Cardiac muscle cell (in vitro differentiated cells and primary cell): ENCODE results near the gene TTC23. TPM values are rescaled to one million over a fixed set of nuclear protein-coding genes. Genes with fewer than 3 reads are reported as not detected.

ENCODE experiments used
- DNase-seq, 2 donors: peaks; one replicate each; pipeline versions ENCODE4 v3.0.0 to v3.0.0-alpha.2; 2010 to 2017; ENCODE audit warnings: low read depth in 1 of 2, low spot score in 1 of 2
- H3K27ac ChIP-seq: fragments of 200-600 bp; sonication (generic); 2 replicates; pipeline ENCODE4 v1.5.1; 2016
- H3K27me3 ChIP-seq: fragments of 200-600 bp; sonication (generic); 2 replicates; pipeline ENCODE4 v1.6.0; 2016; ENCODE audit warnings: control low read depth
- H3K36me3 ChIP-seq: fragments of 200-600 bp; sonication (generic); 2 replicates; pipeline ENCODE4 v1.5.1; 2016; ENCODE audit warnings: control low read depth
- H3K4me1 ChIP-seq: fragments of 200-600 bp; sonication (generic); 2 replicates; pipeline ENCODE4 v1.8.1; 2017; ENCODE audit warnings: low read depth, mild to moderate bottlenecking, mixed run types
- H3K4me3 ChIP-seq: fragments of 200-600 bp; sonication (generic); 2 replicates; pipeline ENCODE4 v1.5.1; 2016; ENCODE audit warnings: mild to moderate bottlenecking
- H3K9me3 ChIP-seq: fragments of 200-600 bp; sonication (generic); 2 replicates; pipeline ENCODE4 v1.5.1; 2017; ENCODE audit warnings: low read depth, mild to moderate bottlenecking, control low read depth
- polyA plus RNA-seq: library from polyadenylated mRNA; unstranded; fragments of >200 nt; fragmentation: Nextera tagmentation; extraction: Ambion mirVana; gene quantifications from 2 replicates; pipeline ENCODE4 v1.2.1, GENCODE V29; 2016
- total RNA-seq: library from RNA; depleted of rRNA; stranded (reverse); fragments of >200 nt; gene quantifications from 2 replicates; pipeline ENCODE4 v1.2.3, GENCODE V29; 2016
- TF ChIP-seq, protein P1 (sequence below): IDR thresholded peaks from 2 replicates; pipeline ENCODE4 v1.5.1; 2012; ENCODE audit warnings: low read depth, mild to moderate bottlenecking, low read length

TTC23 gene
- total and polyA plus RNA-seq, 2 experiments from 2014 or later, result 15.0 to 38.2 TPM

DNA sequence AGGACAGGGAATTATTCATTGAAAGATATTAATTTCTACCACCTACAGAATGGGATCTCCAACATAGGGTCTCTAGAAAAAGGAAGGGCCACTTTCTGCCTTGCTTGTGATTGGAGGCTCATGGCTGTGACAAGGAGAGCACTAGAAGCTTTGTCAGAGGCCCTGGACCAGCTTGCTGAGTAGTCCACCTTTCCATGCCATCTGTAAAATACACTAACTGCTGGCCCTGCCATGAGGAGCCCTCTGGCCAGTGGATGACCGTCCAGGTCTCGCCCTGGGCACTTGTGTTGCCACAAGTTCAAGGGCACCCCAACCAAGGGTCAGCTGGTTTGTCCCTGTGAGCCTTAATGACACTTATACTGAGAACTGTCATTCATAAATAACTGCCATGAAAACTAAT lies 146.1 kb downstream of the TTC23 start:
- Histone ChIP-seq H3K4me1 (no peaks in the 10 kb centered on the region), H3K4me3 (no peak overlapping the region), H3K27ac (no peak overlapping the region), H3K27me3 (peaks cover 77% of the 10 kb centered on the region), H3K9me3 (no peaks in the 10 kb centered on the region), H3K36me3 (no peaks in the 10 kb centered on the region)
- TF ChIP-seq, protein P1, sequence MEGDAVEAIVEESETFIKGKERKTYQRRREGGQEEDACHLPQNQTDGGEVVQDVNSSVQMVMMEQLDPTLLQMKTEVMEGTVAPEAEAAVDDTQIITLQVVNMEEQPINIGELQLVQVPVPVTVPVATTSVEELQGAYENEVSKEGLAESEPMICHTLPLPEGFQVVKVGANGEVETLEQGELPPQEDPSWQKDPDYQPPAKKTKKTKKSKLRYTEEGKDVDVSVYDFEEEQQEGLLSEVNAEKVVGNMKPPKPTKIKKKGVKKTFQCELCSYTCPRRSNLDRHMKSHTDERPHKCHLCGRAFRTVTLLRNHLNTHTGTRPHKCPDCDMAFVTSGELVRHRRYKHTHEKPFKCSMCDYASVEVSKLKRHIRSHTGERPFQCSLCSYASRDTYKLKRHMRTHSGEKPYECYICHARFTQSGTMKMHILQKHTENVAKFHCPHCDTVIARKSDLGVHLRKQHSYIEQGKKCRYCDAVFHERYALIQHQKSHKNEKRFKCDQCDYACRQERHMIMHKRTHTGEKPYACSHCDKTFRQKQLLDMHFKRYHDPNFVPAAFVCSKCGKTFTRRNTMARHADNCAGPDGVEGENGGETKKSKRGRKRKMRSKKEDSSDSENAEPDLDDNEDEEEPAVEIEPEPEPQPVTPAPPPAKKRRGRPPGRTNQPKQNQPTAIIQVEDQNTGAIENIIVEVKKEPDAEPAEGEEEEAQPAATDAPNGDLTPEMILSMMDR, result no peak
- DNase-seq, result no peak

DNA sequence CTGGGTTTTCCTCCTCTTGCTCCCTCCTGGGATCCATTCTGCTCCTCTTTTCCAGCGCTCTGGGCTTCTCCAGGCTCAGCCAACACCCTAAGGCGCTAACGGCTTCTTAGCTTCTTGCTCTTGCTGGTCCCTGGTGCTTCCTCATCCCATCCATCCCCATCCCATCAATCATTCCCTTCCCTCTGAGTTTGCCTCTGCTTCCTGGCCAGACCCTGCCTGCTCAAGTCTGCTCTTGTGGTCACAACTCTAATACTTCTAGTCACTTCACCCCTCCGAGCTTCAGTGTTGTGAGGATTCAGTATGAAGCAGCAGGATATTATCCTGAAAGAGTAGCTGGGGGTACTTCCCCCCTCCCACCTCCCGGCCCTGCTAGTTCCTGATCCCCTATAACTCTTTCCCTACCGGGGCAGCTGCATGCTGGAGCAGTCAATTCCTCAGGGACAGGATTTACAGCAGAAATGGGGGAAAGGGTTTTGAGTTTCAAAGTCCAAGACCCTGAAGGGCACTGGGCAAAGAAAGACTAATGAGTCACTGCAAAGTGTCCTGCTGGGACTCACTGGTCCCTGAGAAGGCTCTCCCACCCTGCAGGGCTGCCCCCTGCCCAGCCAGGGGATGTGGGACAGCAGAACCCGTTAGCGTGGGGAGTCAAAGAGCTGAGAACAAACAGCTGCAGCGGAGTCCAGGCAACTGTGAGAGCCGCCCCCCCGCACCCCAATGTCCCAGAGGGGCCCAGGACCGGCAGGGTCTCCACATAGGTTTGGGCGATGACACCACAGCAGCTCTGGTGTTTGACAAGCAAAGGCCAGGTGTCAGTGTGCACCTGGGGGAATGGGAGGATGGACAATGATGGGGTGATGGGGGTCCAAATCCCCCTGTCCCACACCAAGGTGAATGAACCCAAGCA lies 146.8 kb downstream of the TTC23 start:
- Histone ChIP-seq H3K27ac (no peak overlapping the region), H3K27me3 (peaks cover 82% of the 10 kb centered on the region), H3K9me3 (no peaks in the 10 kb centered on the region), H3K4me1 (no peaks in the 10 kb centered on the region), H3K36me3 (no peaks in the 10 kb centered on the region), H3K4me3 (no peak overlapping the region)
- DNase-seq, result no peak
- TF ChIP-seq, protein P1, result no peak

DNA sequence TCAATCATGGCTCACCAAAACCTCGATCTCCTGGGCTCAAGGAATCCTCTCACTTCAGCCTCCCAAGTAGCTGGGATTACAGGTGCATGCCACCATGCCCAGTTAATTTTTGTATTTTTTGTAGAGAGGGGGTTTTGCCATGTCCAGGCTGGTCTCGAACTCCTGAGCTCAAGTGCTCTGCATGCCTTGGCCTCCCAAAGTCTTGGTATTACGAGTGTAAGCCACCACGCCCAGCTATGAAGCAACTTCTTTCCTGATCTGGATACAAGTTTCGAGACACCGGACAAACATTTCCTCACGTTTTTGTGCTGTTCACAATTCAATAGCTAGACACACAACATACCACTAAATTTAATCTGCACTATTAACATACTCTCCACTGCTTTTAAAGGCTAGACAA lies 147.9 kb downstream of the TTC23 start:
- Histone ChIP-seq H3K27me3 (peaks cover 72% of the 10 kb centered on the region), H3K4me3 (no peak overlapping the region), H3K36me3 (no peaks in the 10 kb centered on the region), H3K9me3 (no peaks in the 10 kb centered on the region), H3K27ac (no peak overlapping the region), H3K4me1 (no peaks in the 10 kb centered on the region)
- TF ChIP-seq, protein P1, result no peak
- DNase-seq, result no peak

DNA sequence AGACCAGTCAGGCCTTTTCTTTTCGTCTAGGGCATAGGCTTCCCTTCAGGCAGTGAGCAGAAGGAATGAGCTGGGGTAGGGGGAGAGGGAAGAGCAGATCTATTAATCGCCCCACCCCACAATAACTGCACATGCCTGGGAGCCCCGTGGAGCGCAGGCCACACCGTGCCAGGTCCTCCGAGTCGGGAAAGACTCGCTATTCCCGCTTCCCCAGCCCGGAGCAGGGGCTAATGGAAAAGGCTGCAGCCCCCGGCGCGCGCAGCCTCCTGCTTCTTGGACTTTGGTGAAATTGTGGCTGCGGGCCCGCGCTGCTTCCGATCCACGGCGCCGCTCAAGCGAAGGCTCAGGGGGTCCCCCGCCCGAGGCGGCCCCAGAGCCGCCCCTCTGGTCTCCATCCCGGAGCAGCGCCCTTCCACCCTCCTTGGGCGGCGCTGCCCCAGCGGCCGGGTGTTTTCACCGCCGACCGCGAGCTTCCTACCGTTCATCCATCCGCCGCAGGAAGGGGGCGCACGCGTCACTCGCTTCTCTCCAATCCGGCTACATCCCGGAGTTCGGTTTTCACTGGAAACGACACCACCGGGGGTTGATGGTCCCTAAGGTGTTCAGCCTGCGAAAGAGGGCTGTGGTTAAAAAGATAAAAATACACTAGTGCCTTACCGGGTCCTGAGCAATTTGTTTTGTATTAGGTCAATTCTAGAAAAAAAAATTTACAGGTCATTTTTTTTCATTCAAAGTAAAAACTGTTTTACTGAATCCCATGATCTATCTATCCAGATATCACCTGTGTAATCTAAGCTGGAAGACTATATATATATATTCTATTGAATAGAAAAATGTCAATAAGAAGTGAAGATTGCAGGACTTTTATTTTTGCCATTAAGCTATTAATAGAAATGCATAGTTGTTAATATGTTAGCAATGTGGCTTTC lies 148.9 kb downstream of the TTC23 start:
- Histone ChIP-seq H3K36me3 (no peaks in the 10 kb centered on the region), H3K4me3 (peak overlapping the region; percentile 15)

DNA sequence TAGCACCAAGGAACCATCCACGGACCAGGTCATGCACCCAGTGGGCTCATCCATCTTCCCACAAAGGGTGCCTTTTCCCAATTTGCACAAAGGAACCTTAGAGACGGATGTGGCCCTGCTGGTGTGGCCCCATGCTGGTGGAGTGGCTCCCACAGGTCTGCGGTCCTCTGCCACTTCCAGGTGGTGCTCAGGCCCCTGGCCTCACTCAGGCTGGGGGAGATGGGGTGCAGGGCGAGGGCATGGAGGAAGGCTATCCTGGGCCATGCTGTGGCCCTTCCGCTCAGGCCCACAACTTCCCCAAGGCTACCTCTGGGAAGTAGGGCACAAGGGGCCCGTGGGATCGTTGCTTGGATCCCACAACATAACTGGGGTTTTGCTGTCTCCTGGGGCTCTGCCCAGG lies 149.7 kb downstream of the TTC23 start:
- no peak for DNase-seq
- no peaks in the 10 kb centered on the region for H3K9me3 ChIP-seq
- no peak overlapping the region for H3K27ac ChIP-seq
- H3K4me3 ChIP-seq, result no peak overlapping the region
- TF ChIP-seq, protein P1, result no peak
- H3K27me3 ChIP-seq, result peaks cover 61% of the 10 kb centered on the region
- no peaks in the 10 kb centered on the region for H3K36me3 ChIP-seq
- H3K4me1 ChIP-seq, result no peaks in the 10 kb centered on the region

More for the DNA sequence above, 148.9 kb downstream of the TTC23 start:
- Histone ChIP-seq H3K27me3 (peaks cover 62% of the 10 kb centered on the region), H3K9me3 (no peaks in the 10 kb centered on the region), H3K4me1 (no peaks in the 10 kb centered on the region), H3K27ac (no peak overlapping the region)
- TF ChIP-seq, protein P1, result peak; percentile 91
- peak; percentile 79 to 87 for DNase-seq
